Fibroblast of villous mesenchyme (primary cell): ENCODE measurements around the gene LRRK1. TPM values are rescaled to one million over a fixed set of nuclear protein-coding genes. Genes with fewer than 3 reads are reported as not detected.

Experiments used
- DNase-seq: peaks from one replicate; pipeline ENCODE4 v3.0.0-alpha.2; 2010; ENCODE audit warnings: low read depth
- H3K4me3 ChIP-seq: 2 replicates; pipeline ENCODE4 v1.5.1; 2011; ENCODE audit warnings: low read depth, mild to moderate bottlenecking, low read length
- total RNA-seq: library from RNA; depleted of rRNA; stranded (reverse); fragments of >200 nt; gene quantifications from 2 replicates; pipeline ENCODE4 v1.2.3, GENCODE V29; 2012
- TF ChIP-seq, protein P1 (sequence below): IDR thresholded peaks from 2 replicates; pipeline ENCODE4 v1.5.1; 2012; ENCODE audit warnings: low read depth, mild to moderate bottlenecking, low read length; ENCODE audit not compliant: insufficient read depth

The LRRK1 gene
- total RNA-seq, 1 donor: 10.8 TPM

DNA sequence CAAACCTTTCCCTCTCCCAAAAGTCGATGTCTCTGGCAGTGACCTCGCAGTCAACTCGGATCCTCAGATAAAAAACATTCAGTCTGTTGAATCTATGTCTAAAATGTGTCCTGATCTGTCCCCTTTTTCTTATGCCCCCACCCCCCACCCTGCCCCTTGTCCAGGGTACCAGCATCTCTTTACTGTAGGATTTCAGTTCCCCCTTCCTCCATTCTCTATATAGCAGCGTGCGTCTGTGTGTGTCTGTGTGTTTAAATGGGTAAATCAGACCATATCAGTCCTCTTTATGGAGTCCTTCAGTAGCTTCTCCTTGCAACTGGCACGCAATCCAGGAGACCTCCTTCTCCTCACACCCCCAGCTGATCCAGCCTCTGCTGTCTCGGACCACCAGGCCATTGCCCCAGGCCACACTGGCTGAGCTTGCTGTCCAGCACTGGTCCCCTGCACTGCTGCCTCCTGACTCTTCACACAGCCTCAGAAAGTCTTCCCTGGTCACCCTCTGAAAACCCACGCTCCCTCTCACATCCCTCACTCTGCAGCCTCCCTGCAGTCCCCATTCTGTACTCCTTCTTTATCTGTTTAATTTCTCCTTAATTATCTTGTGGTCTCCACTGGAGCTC lies 1.5 kb downstream of the LRRK1 start:
- no peak for DNase-seq
- H3K4me3 ChIP-seq: peak overlapping the region; percentile 70
- TF ChIP-seq, protein P1, sequence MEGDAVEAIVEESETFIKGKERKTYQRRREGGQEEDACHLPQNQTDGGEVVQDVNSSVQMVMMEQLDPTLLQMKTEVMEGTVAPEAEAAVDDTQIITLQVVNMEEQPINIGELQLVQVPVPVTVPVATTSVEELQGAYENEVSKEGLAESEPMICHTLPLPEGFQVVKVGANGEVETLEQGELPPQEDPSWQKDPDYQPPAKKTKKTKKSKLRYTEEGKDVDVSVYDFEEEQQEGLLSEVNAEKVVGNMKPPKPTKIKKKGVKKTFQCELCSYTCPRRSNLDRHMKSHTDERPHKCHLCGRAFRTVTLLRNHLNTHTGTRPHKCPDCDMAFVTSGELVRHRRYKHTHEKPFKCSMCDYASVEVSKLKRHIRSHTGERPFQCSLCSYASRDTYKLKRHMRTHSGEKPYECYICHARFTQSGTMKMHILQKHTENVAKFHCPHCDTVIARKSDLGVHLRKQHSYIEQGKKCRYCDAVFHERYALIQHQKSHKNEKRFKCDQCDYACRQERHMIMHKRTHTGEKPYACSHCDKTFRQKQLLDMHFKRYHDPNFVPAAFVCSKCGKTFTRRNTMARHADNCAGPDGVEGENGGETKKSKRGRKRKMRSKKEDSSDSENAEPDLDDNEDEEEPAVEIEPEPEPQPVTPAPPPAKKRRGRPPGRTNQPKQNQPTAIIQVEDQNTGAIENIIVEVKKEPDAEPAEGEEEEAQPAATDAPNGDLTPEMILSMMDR: no peak

DNA sequence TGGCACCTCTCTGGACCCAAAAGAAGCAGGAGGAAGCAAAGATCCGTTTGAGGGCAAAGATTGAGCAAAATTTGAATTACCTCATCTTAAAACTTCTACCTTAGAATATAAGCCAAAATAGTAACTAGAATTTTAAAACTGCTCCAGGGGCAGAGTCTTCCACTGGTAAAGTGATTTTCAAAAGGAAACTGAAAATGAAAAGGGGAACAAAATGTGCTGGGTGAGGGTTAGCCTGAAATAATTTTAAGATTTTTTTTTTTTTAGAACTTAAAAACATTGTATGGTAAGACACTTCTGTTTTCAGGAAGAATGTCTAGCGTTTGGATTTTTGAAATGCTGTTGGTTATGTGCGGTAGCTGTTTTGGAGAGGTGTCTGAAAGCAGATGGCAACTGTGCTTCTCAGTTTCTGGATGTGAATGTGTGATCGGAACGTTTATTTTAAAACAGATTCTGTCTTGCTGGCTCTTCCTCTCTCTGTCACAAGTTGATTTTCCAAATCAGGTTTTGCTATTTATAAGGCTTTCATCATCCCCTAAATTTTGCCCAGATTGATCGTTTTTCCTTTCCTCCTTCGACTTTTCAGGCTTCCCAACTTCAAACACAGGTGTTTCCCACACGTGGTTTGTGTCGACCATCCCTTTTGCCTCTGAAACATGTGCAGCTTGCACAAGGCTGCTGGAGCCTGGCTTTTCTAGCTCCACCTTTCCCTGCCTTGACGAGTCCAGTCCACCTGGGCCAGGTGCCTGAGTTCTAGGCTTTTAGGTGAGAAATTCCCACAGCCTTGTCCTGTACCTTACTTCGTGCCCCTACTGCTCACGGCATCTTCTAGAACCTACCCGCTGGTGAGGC lies 3.3 kb downstream of the LRRK1 start:
- no peak overlapping the region for H3K4me3 ChIP-seq
- DNase-seq: no peak
- TF ChIP-seq, protein P1: no peak

DNA sequence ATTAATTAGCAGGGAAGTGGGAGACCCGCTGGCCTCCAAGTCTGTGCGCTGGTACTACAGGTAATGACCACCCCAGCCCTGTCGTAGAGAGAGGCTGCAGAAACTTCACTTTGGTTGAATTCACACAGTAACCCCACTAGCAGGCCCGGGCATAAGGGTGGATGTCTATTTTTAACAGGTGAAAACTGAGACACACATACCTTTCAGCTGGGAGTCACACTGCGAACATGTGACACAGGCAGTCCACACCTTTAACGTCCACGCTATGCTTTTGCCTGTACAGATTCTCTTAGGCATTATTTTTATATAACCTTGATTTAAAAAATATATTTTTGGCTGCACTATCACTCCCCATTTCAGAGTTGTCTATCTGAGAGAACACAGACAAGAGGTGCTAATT lies 3.9 kb downstream of the LRRK1 start:
- no peak for DNase-seq
- TF ChIP-seq, protein P1: no peak
- H3K4me3 ChIP-seq: no peak overlapping the region

GRCh38 chr15:100923902-100924301 lies 4.7 kb downstream of the LRRK1 start:
- no peak for DNase-seq
- no peak overlapping the region for H3K4me3 ChIP-seq
- TF ChIP-seq, protein P1: no peak

DNA sequence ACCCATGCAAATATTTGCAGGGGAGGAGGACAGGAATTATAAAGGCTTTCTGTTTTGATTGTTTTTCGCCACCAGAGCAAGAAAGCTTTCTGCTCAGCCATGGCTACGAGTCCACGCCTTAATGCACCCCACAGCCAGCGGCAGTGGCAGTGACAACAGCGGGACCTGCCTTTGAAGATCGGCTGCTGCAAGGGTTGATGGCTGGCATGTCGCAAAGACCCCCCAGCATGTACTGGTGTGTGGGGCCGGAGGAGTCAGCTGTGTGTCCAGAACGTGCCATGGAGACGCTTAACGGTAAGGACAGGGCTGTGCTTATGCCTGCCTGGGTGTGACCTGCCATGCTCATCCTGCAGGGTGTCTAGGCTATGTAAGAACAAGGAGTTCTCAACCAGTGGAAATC lies 5.3 kb downstream of the LRRK1 start:
- TF ChIP-seq, protein P1: no peak

DNA sequence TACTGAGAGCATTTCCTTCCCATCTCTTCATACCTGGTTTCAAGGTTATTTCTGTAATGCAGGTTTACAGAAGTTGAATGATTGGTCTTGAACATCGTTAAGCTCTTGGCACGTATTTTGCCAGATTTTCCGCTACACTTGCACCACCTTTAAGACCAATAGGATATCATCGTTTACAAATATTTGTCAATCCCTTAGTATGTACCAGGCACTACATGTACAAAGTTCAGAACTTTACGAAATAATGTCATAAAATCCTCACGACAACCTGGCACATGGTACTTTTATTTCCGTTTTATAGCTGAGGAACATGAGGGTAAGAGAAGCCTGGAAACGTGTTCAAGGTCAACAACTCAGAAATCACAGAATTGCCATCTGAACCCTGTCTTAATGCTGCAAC lies 6.3 kb downstream of the LRRK1 start:
- no peak for DNase-seq
- H3K4me3 ChIP-seq: no peak overlapping the region
- TF ChIP-seq, protein P1: no peak

More for the DNA sequence above, 5.3 kb downstream of the LRRK1 start:
- DNase-seq: no peak
- no peak overlapping the region for H3K4me3 ChIP-seq
